ENCODE data around the gene C6orf132.

Gene C6orf132

GRCh38 chr6:42071881-42072583, 70.4 kb downstream of the C6orf132 start:
- ATAC-seq: no peak

DNA sequence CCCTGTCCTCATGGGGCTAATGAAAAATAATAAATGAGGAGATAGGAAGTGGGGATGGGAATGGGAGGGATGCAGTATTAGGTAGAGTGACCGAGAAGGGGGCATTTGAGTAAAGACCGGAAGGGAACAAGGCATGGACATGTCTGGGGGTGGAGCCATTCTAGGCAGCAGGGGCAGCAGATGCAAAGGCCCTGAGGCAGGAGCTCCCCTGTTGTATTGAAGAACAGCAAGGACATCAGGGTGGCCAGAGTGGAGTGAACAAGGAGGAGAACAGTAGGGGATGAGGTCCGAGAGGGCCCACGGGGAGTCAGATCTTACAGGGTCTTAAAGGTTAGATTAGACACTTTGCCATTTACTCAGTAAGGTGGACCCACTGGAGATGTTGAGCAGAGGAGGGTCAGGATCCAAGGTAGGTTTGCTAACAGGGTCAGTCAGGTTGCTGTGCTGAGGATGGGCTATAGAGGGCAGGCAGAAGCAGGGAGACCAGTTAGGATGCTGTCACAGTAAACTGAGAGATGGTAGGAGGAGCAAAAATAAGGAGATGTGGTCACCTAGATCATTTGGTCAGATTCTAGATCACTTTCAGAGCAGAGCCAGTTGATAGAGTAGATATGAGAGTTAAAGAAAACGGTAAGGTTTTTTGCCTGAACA, 73.4 kb downstream of the C6orf132 start:
- no peak for ATAC-seq

GRCh38 chr6:42068173-42068572, 74.2 kb downstream of the C6orf132 start:
- no peak for ATAC-seq

DNA sequence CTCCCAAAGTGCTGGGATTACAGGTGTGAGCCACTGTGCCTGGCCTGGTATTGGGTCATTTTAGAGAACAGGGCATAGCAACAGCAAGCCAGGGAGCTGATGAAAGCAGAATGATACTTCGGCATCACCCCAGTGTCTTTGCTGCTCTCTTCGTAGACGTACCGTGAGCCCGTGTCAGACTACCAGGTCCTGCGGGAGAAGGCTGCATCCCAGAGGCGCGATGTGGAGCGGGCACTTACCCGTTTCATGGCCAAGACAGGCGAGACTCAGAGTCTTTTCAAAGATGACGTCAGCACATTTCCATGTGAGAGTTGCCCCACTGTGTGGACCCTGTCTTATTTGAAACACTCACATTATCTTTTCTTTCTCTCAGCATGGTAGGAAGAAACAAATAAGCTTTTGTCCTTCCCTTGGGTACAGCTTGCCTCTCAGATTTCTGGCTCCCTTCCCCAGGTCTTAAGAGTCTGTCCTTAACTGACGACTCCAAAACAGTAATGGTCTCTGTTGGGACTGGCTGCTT, 76.2 kb downstream of the C6orf132 start:
- no peak for ATAC-seq

GRCh38 chr6:42059743-42060142, 82.7 kb downstream of the C6orf132 start:
- no peak for ATAC-seq

DNA sequence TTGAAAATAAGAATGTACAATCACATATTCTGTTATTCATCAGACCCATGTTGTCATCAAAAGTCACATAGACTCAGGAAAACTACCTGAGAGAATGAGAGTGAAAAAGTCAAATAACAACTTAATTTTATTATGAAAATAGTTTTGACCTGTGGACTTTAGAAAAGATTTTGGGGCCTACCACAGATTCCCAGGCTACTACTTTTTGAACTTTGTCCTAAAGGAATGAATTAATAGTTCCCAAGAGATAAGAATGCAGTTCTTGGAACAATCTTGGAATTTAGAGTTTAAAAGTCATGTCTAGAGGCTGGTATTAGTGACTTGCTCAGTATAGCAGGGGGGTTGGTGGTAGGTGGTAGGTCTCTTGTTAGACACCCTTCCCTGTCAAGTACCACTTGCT, 88.8 kb downstream of the C6orf132 start:
- ATAC-seq: no peak

- ATAC-seq: no peak
Measured at GRCh38 chr6:42051268-42051653, 91.2 kb downstream of the C6orf132 start.
